Liver (tissue), 9 donors: Measurements from ENCODE around the gene LCN12. TPM values are rescaled to one million over a fixed set of nuclear protein-coding genes. Genes with fewer than 3 reads are reported as not detected.
A peak's percentile ranks its signal among the peaks of the same experiment; 100 is the strongest.

ENCODE experiments used
- DNase-seq: peaks from one replicate; pipeline ENCODE4 v3.0.0-alpha.2; 2017; ENCODE audit warnings: low spot score
- H3K27ac ChIP-seq, 2 donors: one replicate each; pipeline ENCODE4 v1.7.0; 2013; ENCODE audit warnings: inconsistent platforms in 2 of 2, low read length in 2 of 2, control low read depth in 1 of 2, low read depth in 1 of 2, mild to moderate bottlenecking in 1 of 2
- H3K27me3 ChIP-seq, 4 donors: one replicate each; pipeline versions ENCODE4 v1.6.1 to v1.7.0; 2013; ENCODE audit warnings: low read length in 3 of 4, inconsistent platforms in 1 of 4, mild to moderate bottlenecking in 1 of 4, moderate library complexity in 1 of 4; ENCODE audit not compliant: control insufficient read depth in 4 of 4, insufficient read depth in 4 of 4
- H3K36me3 ChIP-seq, 4 donors: one replicate each; pipeline versions ENCODE4 v1.6.1 to v1.7.0; 2013; ENCODE audit warnings: low read length in 3 of 4, mild to moderate bottlenecking in 3 of 4, low read depth in 1 of 4, moderate library complexity in 1 of 4; ENCODE audit not compliant: control insufficient read depth in 4 of 4, insufficient read depth in 3 of 4
- H3K4me1 ChIP-seq, 4 donors: one replicate each; pipeline versions ENCODE4 v1.6.1 to v1.7.0; 2013; ENCODE audit warnings: low read length in 3 of 4, mild to moderate bottlenecking in 3 of 4, moderate library complexity in 1 of 4; ENCODE audit not compliant: control insufficient read depth in 4 of 4, insufficient read depth in 4 of 4
- H3K4me3 ChIP-seq, 3 donors: one replicate each; pipeline versions ENCODE4 v1.6.1 to v1.7.0; 2013; ENCODE audit warnings: low read length in 3 of 3, control low read depth in 1 of 3, low read depth in 1 of 3, mild to moderate bottlenecking in 1 of 3
- H3K9ac ChIP-seq, 2 donors: one replicate each; pipeline ENCODE4 v1.7.0; 2013; ENCODE audit warnings: low read length in 2 of 2, mild to moderate bottlenecking in 2 of 2, moderate library complexity in 2 of 2, control low read depth in 1 of 2, low read depth in 1 of 2
- H3K9me3 ChIP-seq, 4 donors: one replicate each; pipeline versions ENCODE4 v1.6.1 to v1.7.0; 2013; ENCODE audit warnings: low read length in 3 of 4; ENCODE audit not compliant: control insufficient read depth in 4 of 4
- CTCF ChIP-seq: fragments of 150-350 bp; IDR thresholded peaks from 2 replicates; pipeline ENCODE4 v1.5.1; 2017; ENCODE audit warnings: improper control_type of control experiment, low read depth, low read length; ENCODE audit not compliant: missing input control
- EGR1 ChIP-seq, 2 donors: IDR thresholded peaks; 2 replicates each; pipeline ENCODE4 v1.6.1; 2016 to 2018; ENCODE audit warnings: antibody characterized with exemption in 2 of 2, low read depth in 2 of 2
- GABPA ChIP-seq, 2 donors: IDR thresholded peaks in 1 of 2; conservative IDR thresholded peaks in 1 of 2; 2 replicates each; pipeline ENCODE4 v1.6.1; 2016; ENCODE audit warnings: antibody characterized with exemption in 2 of 2, mild to moderate bottlenecking in 1 of 2, moderate library complexity in 1 of 2
- HNF4A ChIP-seq, 2 donors: conservative IDR thresholded peaks; 2 replicates each; pipeline ENCODE4 v1.6.1; 2016; ENCODE audit warnings: antibody characterized with exemption in 2 of 2, mild to moderate bottlenecking in 2 of 2
- HNF4G ChIP-seq: IDR thresholded peaks from 2 replicates; pipeline ENCODE4 v1.6.1; 2016; ENCODE audit warnings: antibody characterized with exemption
- JUND ChIP-seq, 2 donors: IDR thresholded peaks; 2 replicates each; pipeline ENCODE4 v1.6.1; 2016; ENCODE audit warnings: antibody characterized with exemption in 2 of 2
- NR2F2 ChIP-seq: IDR thresholded peaks from 2 replicates; pipeline ENCODE4 v1.6.1; 2016; ENCODE audit warnings: antibody characterized with exemption
- RAD21 ChIP-seq, 2 donors: IDR thresholded peaks; 2 replicates each; pipeline ENCODE4 v1.6.1; 2016; ENCODE audit warnings: antibody characterized with exemption in 2 of 2, mild to moderate bottlenecking in 2 of 2
- REST ChIP-seq: IDR thresholded peaks from 2 replicates; pipeline ENCODE4 v1.6.1; 2016; ENCODE audit warnings: antibody characterized with exemption, mild to moderate bottlenecking
- RXRA ChIP-seq, 2 donors: IDR thresholded peaks; 2 replicates each; pipeline ENCODE4 v1.6.1; 2017 to 2018; ENCODE audit warnings: antibody characterized with exemption in 2 of 2, mild to moderate bottlenecking in 1 of 2
- SP1 ChIP-seq: IDR thresholded peaks from 2 replicates; pipeline ENCODE4 v1.6.1; 2018; ENCODE audit warnings: antibody characterized with exemption, mild to moderate bottlenecking
- YY1 ChIP-seq: IDR thresholded peaks from 2 replicates; pipeline ENCODE4 v1.6.1; 2016; ENCODE audit warnings: antibody characterized with exemption, mild to moderate bottlenecking
- ZBTB33 ChIP-seq: IDR thresholded peaks from 2 replicates; pipeline ENCODE4 v1.6.1; 2016; ENCODE audit warnings: antibody characterized with exemption
- WGBS: extraction: QIAGEN DNeasy Blood & Tissue Kit; methylation state at CpG from one replicate; pipeline ENCODE4 v1.1.7; 2013; 5-methylcytosine and 5-hydroxymethylcytosine counted together
- polyA plus RNA-seq, 2 donors: library from polyadenylated mRNA; stranded (reverse) in 1 of 2; unstranded in 1 of 2; fragments of 200-250 nt in 1 of 2; fragments of >200 nt in 1 of 2; fragmentation: Nextera tagmentation in 1 of 2; extraction: Ambion mirVana in 1 of 2; gene quantifications; one replicate each; pipeline versions ENCODE4 v1.2.1 to v1.2.3, GENCODE V29; 2013 to 2015
- total RNA-seq, 2 donors: library from RNA; depleted of rRNA; stranded (reverse); fragments of >200 nt; gene quantifications; one replicate each; pipeline ENCODE4 v1.2.3, GENCODE V29; 2014
- donor health status: healthy.
- donor health status: healthy.
- donor health status: healthy.
- donor health status: healthy.
- donor health status: healthy.

LCN12 gene
- total and polyA plus RNA-seq, 4 donors, result 2.3 to 12.2 (median 6.2) TPM

GRCh38 chr9:136941231-136942111 is 10.6 kb upstream of the LCN12 start:
- Histone ChIP-seq H3K4me3 (no peak overlapping the region), H3K9me3 (no peaks in the 10 kb centered on the region), H3K27ac (peak overlapping the region; percentile 82 to 90), H3K4me1 (peaks cover 21 to 68% (median 41%) of the 10 kb centered on the region in 4 donors), H3K27me3 (no peaks in the 10 kb centered on the region), H3K36me3 (peaks cover 0 to 14% (median 9%) of the 10 kb centered on the region in 4 donors), H3K9ac (no peak overlapping the region)
- no peak for TF ChIP-seq NR2F2
- DNase-seq, result no peak
- 94% methylated on average over 55 of the region's 55 CpGs for WGBS

- Histone ChIP-seq H3K9ac (no peak overlapping the region), H3K27ac (peak overlapping the region; percentile 8 to 82), H3K9me3 (no peaks in the 10 kb centered on the region), H3K36me3 (peaks cover 0 to 14% (median 9%) of the 10 kb centered on the region in 4 donors), H3K4me3 (no peak overlapping the region), H3K27me3 (no peaks in the 10 kb centered on the region), H3K4me1 (peaks cover 21 to 75% (median 45%) of the 10 kb centered on the region in 4 donors)
- TF ChIP-seq JUND (IDR thresholded peaks at IDR 0.05) (no peak), HNF4A (conservative IDR thresholded peaks at IDR 0.05) (no peak), RXRA (IDR thresholded peaks at IDR 0.05) (no peak), RAD21 (IDR thresholded peaks at IDR 0.05) (no peak), SP1 (no peak), HNF4G (no peak), REST (no peak)
- 86% methylated on average over 60 of the region's 60 CpGs for WGBS
- no peak for DNase-seq
Measured at GRCh38 chr9:136942112-136942880, 9.8 kb upstream of the LCN12 start.

DNA sequence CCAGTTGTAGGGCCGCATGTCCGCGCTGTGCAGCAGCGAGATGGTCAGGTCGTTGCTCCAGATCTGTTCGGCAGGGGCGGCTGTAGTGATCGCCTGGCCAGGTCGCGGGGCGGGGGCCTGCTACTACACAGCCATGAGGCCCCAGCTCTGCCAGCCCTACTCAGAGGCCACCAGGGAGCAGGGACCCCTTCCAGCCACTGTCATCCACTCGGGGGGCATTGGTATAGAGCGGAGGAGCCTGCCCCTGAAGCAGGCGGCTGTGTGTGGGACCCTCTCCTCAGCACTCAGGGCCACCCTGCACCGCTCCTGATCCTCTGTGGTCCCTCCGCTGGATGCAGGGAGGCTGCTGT is 9.2 kb upstream of the LCN12 start:
- Histone ChIP-seq H3K9ac (no peak overlapping the region), H3K9me3 (no peaks in the 10 kb centered on the region), H3K4me3 (peak overlapping the region in 1 of 3 donors; percentile 91), H3K36me3 (peaks cover 0 to 14% (median 9%) of the 10 kb centered on the region in 4 donors), H3K27me3 (no peaks in the 10 kb centered on the region), H3K27ac (peak overlapping the region; percentile 9 to 82), H3K4me1 (peaks cover 21 to 75% (median 48%) of the 10 kb centered on the region in 4 donors)
- DNase-seq, result no peak
- WGBS, result 76% methylated on average over 16 of the region's 16 CpGs
- TF ChIP-seq RXRA (IDR thresholded peaks at IDR 0.05) (no peak), CTCF (no peak), NR2F2 (no peak), HNF4G (no peak), EGR1 (IDR thresholded peaks at IDR 0.05; ENCODE audit: low read depth in 2 of 2) (no peak), REST (no peak), YY1 (no peak), ZBTB33 (no peak), GABPA (IDR thresholded peaks at IDR 0.05 in 1 of 2, conservative IDR thresholded peaks at IDR 0.05 in 1 of 2) (no peak)
